ENCODE results near the gene TET3.

The TET3 gene

GRCh38 chr2:73999881-74000597 is 15.3 kb downstream of the TET3 start:
- Mint-ChIP-seq H3K36me3 (peaks cover 43 to 48% of the 10 kb centered on the region in 2 donors), H3K27ac (no peak overlapping the region), H3K4me3 (no peak overlapping the region), H3K27me3 (no peaks in the 10 kb centered on the region), H3K4me1 (peaks cover 70 to 93% of the 10 kb centered on the region in 2 donors), H3K9me3 (no peaks in the 10 kb centered on the region)
- ATAC-seq (replicated peaks): no peak
- DNase-seq: no peak

DNA sequence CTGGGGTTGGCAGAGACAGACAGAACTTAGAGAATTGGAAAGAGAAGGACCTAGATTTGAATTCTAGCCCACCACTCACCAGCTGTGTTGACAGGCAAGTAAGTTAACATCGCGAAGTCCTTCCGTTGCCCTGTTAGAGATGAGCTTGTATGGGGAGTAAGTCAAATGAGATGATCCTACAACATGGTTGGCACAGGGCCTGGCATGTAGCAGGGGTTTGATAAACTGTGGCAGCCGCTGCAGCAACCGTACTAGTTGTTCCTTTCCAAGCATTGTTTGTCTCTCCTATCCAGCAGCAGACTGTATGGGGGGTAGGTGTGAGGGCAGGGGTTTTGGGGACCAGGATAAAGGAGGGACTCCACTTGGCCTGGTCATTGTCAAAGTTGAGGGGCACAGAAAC is 16.0 kb downstream of the TET3 start:
- Mint-ChIP-seq H3K9me3 (no peaks in the 10 kb centered on the region), H3K27me3 (no peaks in the 10 kb centered on the region), H3K4me1 (peaks cover 74 to 94% of the 10 kb centered on the region in 2 donors), H3K27ac (peak overlapping the region; percentile 93), H3K4me3 (peak overlapping the region in 1 of 2 donors; percentile 82), H3K36me3 (peaks cover 44 to 52% of the 10 kb centered on the region in 2 donors)
- DNase-seq (no peak), ATAC-seq (replicated peaks) (no peak)

GRCh38 chr2:74001121-74001520 is 16.4 kb downstream of the TET3 start:
- no peaks in the 10 kb centered on the region for H3K9me3 Mint-ChIP-seq
- no peaks in the 10 kb centered on the region for H3K27me3 Mint-ChIP-seq
- peak overlapping the region; percentile 93 for H3K27ac Mint-ChIP-seq
- no peak for ATAC-seq (replicated peaks)
- H3K4me3 Mint-ChIP-seq: peak overlapping the region; percentile 82 to 85
- DNase-seq: no peak
- peaks cover 47 to 56% of the 10 kb centered on the region in 2 donors for H3K36me3 Mint-ChIP-seq
- peaks cover 73 to 94% of the 10 kb centered on the region in 2 donors for H3K4me1 Mint-ChIP-seq

- Mint-ChIP-seq H3K4me3 (peak overlapping the region; percentile 82 to 85), H3K4me1 (peaks cover 76 to 94% of the 10 kb centered on the region in 2 donors), H3K36me3 (peaks cover 48 to 62% of the 10 kb centered on the region in 2 donors), H3K27me3 (no peaks in the 10 kb centered on the region), H3K9me3 (no peaks in the 10 kb centered on the region), H3K27ac (peak overlapping the region; percentile 93)
- ATAC-seq (replicated peaks) (peak; percentile 79 to 82), DNase-seq (no peak)
Measured at GRCh38 chr2:74001781-74002504, 17.2 kb downstream of the TET3 start.

- ATAC-seq (replicated peaks) (peak; percentile 88 to 92), DNase-seq (peak; percentile 77)
- Mint-ChIP-seq H3K36me3 (peaks cover 45 to 58% of the 10 kb centered on the region in 2 donors), H3K4me1 (peaks cover 71 to 92% of the 10 kb centered on the region in 2 donors), H3K27me3 (no peaks in the 10 kb centered on the region), H3K9me3 (no peaks in the 10 kb centered on the region), H3K27ac (peak overlapping the region; percentile 69), H3K4me3 (peak overlapping the region; percentile 85 to 86)
Measured at GRCh38 chr2:74002505-74003421, 18.1 kb downstream of the TET3 start.

- Mint-ChIP-seq H3K9me3 (no peaks in the 10 kb centered on the region), H3K27me3 (no peaks in the 10 kb centered on the region), H3K4me3 (peak overlapping the region; percentile 71 to 86), H3K27ac (no peak overlapping the region), H3K36me3 (peaks cover 44 to 56% of the 10 kb centered on the region in 2 donors), H3K4me1 (peaks cover 62 to 90% of the 10 kb centered on the region in 2 donors)
- DNase-seq (no peak), ATAC-seq (replicated peaks) (no peak)
Measured at GRCh38 chr2:74003494-74004211, 18.9 kb downstream of the TET3 start.

GRCh38 chr2:74004212-74005182 is 19.8 kb downstream of the TET3 start:
- DNase-seq: no peak
- Mint-ChIP-seq H3K9me3 (no peaks in the 10 kb centered on the region), H3K27ac (no peak overlapping the region), H3K27me3 (no peaks in the 10 kb centered on the region), H3K4me1 (peaks cover 56 to 90% of the 10 kb centered on the region in 2 donors), H3K4me3 (peak overlapping the region; percentile 14 to 49), H3K36me3 (peaks cover 46 to 55% of the 10 kb centered on the region in 2 donors)
- no peak for ATAC-seq (replicated peaks)

DNA sequence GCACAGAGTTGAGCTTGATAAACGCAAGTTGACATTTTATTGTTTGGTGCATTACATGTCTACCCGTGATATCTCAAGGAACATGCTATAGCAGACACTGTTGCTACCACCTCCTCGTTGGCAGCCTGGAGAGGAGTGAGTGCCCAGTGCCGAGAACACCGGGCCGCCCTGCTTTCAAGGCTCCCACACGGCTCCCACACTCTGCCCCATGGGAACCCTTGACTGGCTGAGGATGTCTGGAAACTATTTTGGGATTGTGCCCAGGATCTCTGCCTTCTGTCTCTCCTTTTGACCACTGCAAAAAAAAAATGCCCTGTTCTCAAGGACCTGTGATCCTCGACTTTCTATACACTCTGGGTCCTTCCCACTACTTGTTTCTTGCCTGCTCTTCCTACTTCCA is 21.1 kb downstream of the TET3 start:
- Mint-ChIP-seq H3K36me3 (peaks cover 50 to 67% of the 10 kb centered on the region in 2 donors), H3K4me3 (no peak overlapping the region), H3K9me3 (no peaks in the 10 kb centered on the region)

GRCh38 chr2:74006459-74006858 is 21.7 kb downstream of the TET3 start:
- no peak for DNase-seq
- peaks cover 50 to 67% of the 10 kb centered on the region in 2 donors for H3K36me3 Mint-ChIP-seq

More for the DNA sequence above, 21.1 kb downstream of the TET3 start:
- Mint-ChIP-seq H3K27ac (no peak overlapping the region), H3K27me3 (no peaks in the 10 kb centered on the region), H3K4me1 (peaks cover 47 to 90% of the 10 kb centered on the region in 2 donors)
- ATAC-seq (replicated peaks) (no peak), DNase-seq (no peak)

GRCh38 chr2:74007121-74007520 is 22.4 kb downstream of the TET3 start:
- DNase-seq: no peak
- peaks cover 35 to 78% of the 10 kb centered on the region in 2 donors for H3K4me1 Mint-ChIP-seq
- no peak for ATAC-seq (replicated peaks)
- H3K9me3 Mint-ChIP-seq: no peaks in the 10 kb centered on the region
- peaks cover 50 to 65% of the 10 kb centered on the region in 2 donors for H3K36me3 Mint-ChIP-seq
- no peak overlapping the region for H3K27ac Mint-ChIP-seq
- H3K4me3 Mint-ChIP-seq: no peak overlapping the region
- H3K27me3 Mint-ChIP-seq: no peaks in the 10 kb centered on the region

More at GRCh38 chr2:74006459-74006858, 21.7 kb downstream of the TET3 start:
- Mint-ChIP-seq H3K4me3 (no peak overlapping the region), H3K27me3 (no peaks in the 10 kb centered on the region), H3K9me3 (no peaks in the 10 kb centered on the region), H3K4me1 (peaks cover 40 to 84% of the 10 kb centered on the region in 2 donors), H3K27ac (peak overlapping the region; percentile 37)
- no peak for ATAC-seq (replicated peaks)

DNA sequence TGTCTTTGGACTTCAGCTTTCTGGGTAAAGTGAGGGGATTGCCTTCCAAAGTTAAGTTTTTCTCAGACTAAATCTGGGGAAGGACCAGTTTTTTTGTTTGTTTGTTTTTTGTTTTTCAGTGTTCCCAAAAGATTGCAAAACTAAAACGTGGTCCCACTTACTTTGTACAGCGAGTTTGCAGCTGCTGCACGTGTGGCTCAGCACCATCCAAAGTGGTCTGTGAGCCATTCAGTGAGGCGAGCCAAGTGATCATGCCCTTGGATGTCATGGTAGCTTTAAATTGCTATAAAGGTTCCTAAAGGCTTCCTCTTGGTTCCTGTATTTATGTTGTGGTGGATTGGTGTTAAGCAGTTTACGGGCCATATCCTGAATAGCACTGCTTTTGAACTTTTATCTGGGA is 23.0 kb downstream of the TET3 start:
- H3K27me3 Mint-ChIP-seq: no peaks in the 10 kb centered on the region
- peaks cover 36 to 83% of the 10 kb centered on the region in 2 donors for H3K4me1 Mint-ChIP-seq
- H3K9me3 Mint-ChIP-seq: no peaks in the 10 kb centered on the region
- DNase-seq: no peak
- H3K4me3 Mint-ChIP-seq: no peak overlapping the region
- no peak for ATAC-seq (replicated peaks)
- peaks cover 50 to 68% of the 10 kb centered on the region in 2 donors for H3K36me3 Mint-ChIP-seq
- H3K27ac Mint-ChIP-seq: peak overlapping the region; percentile 42

DNA sequence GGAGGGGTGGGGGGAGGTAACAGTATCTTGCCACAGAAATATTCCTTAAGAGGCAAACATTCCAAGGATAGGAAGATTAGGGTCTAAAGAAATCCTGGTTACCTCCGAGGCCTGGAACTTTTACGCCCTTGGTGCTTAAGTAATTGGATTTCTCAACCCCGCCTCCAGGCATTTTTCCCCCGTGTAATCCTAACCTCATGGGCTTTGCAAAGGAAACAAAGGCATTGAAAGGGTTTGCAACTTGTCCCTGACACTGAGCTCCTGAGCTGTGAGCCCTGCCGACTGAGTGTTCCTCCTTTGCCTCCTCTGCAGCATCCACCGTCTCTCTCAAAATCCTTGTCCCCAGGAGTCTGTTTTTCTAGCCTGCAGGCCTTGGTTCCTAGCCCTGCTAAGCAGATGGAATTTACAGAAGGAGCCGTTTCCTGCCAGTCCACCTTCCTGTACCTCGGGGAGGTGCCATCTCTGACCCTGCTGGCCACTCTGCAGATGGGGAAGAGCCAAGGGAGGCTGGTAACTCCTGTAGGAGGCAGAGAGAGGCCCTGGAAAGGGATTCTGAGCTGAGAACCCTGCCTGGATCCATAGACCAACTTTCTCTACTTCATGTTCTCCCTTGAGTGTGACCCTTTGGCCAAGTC is 24.2 kb downstream of the TET3 start:
- H3K4me1 Mint-ChIP-seq: peaks cover 30 to 76% of the 10 kb centered on the region in 2 donors
- no peak overlapping the region for H3K4me3 Mint-ChIP-seq
- H3K36me3 Mint-ChIP-seq: peaks cover 44 to 63% of the 10 kb centered on the region in 2 donors
- H3K27me3 Mint-ChIP-seq: no peaks in the 10 kb centered on the region
- H3K9me3 Mint-ChIP-seq: no peaks in the 10 kb centered on the region
- ATAC-seq (replicated peaks) (no peak), DNase-seq (no peak)
- H3K27ac Mint-ChIP-seq: no peak overlapping the region

Measured in stimulated activated naive B cell treated with anti-CD40 and anti-IgM and Interleukin-4, amounts not matched to agents 10 μg/mL and 1 μg/mL and 100 μg/mL, for 72 hours (primary cell).